PC-3 (cell line): Measurements from ENCODE around the gene RNF114. TPM values are rescaled to one million over a fixed set of nuclear protein-coding genes. Genes with fewer than 3 reads are reported as not detected.

Experiments used
- ATAC-seq: fragments of 200-7000 bp; cut with Tn5 transposase; 2 replicates; pipeline ENCODE4 v1.9.1; 2020; ENCODE audit warnings: mild to moderate bottlenecking, moderate library complexity
- BruUV-seq: library from RNA; stranded (reverse); fragments of 400-500 nt; replicated peaks from 2 replicates; lab custom pipeline; 2021; lab: Mats Ljungman, UMichigan
- CTCF ChIA-PET: fragments of 300-600 bp; sonication (Branson Sonifier 250); formaldehyde crosslinking; loops from one replicate; lab custom pipeline; 2022; ENCODE audit warnings: antibody characterized with exemption; lab: Charles Lee
- POLR2A ChIA-PET: fragments of 300-600 bp; sonication (Branson Sonifier 250); formaldehyde crosslinking; loops from one replicate; lab custom pipeline; 2022; ENCODE audit warnings: antibody characterized with exemption; ENCODE audit not compliant: unreplicated experiment; lab: Charles Lee
- DNase-seq: peaks from one replicate; pipeline ENCODE4 v3.0.0-alpha.2; 2015
- H2AFZ ChIP-seq: fragments of 300-600 bp; sonication (generic); 2 replicates; pipeline ENCODE4 v1.6.0; 2016; ENCODE audit warnings: antibody characterized with exemption, low read length
- H3F3A ChIP-seq: fragments of 300-600 bp; sonication (generic); one replicate; pipeline ENCODE4 v1.6.0; 2017; ENCODE audit warnings: antibody characterized with exemption, low read length, control low read depth, mild to moderate bottlenecking; ENCODE audit not compliant: unreplicated experiment
- H3K27ac ChIP-seq: fragments of 300-600 bp; sonication (generic); 2 replicates; pipeline ENCODE4 v1.5.1; 2016; ENCODE audit warnings: mild to moderate bottlenecking, low read length
- H3K27me3 ChIP-seq: fragments of 300-600 bp; sonication (generic); 2 replicates; pipeline ENCODE4 v1.6.1; 2016; ENCODE audit warnings: low read length, mixed read lengths
- H3K36me3 ChIP-seq: fragments of 300-600 bp; sonication (generic); 2 replicates; pipeline ENCODE4 v1.6.1; 2016; ENCODE audit warnings: low read depth, mixed run types, low read length, mixed read lengths
- H3K4me1 ChIP-seq: fragments of 300-600 bp; sonication (generic); 2 replicates; pipeline ENCODE4 v1.5.1; 2016; ENCODE audit warnings: low read length; ENCODE audit not compliant: insufficient read depth
- H3K4me2 ChIP-seq: fragments of 300-600 bp; sonication (generic); 2 replicates; pipeline ENCODE4 v1.6.0; 2016; ENCODE audit warnings: low read length
- H3K4me3 ChIP-seq: fragments of 300-600 bp; sonication (generic); 2 replicates; pipeline ENCODE4 v1.5.1; 2016; ENCODE audit warnings: mild to moderate bottlenecking, low read length, mixed read lengths
- H3K79me2 ChIP-seq: fragments of 300-600 bp; sonication (generic); 2 replicates; pipeline ENCODE4 v1.6.1; 2017; ENCODE audit warnings: low read length, mixed read lengths
- H3K9ac ChIP-seq: fragments of 300-600 bp; sonication (generic); 2 replicates; pipeline ENCODE4 v1.6.0; 2016; ENCODE audit warnings: mild to moderate bottlenecking, low read length
- H3K9me2 ChIP-seq: fragments of 300-600 bp; sonication (generic); replicated peaks from 2 replicates; pipeline ENCODE4 v1.6.1; 2016; ENCODE audit warnings: mixed run types, low read length, mixed read lengths
- H3K9me3 ChIP-seq: fragments of 300-600 bp; sonication (generic); 2 replicates; pipeline ENCODE4 v1.6.1; 2016; ENCODE audit warnings: low read length, mixed read lengths
- H4K20me1 ChIP-seq: fragments of 300-600 bp; sonication (generic); 2 replicates; pipeline ENCODE4 v1.6.1; 2016; ENCODE audit warnings: low read length, mixed read lengths
- EZH2 ChIP-seq: fragments of 300-600 bp; sonication (generic); IDR thresholded peaks from one replicate; pipeline ENCODE4 v1.6.1; 2017; ENCODE audit warnings: antibody characterized with exemption, mild to moderate bottlenecking, low read length; ENCODE audit not compliant: unreplicated experiment
- EZH2phosphoT487 ChIP-seq: fragments of 300-600 bp; sonication (generic); IDR thresholded peaks from 2 replicates; pipeline ENCODE4 v1.6.1; 2018; ENCODE audit warnings: mild to moderate bottlenecking, antibody characterized with exemption, low read length, borderline replicate concordance
- intact Hi-C: fragments of 100-400 bp; cut with micrococcal nuclease; formaldehyde crosslinking; loops from 2 replicates; pipeline ENCODE4 v1.9.0; 2023
- total RNA-seq: library from RNA; depleted of rRNA; stranded (reverse); fragments of >200 nt; gene quantifications from 2 replicates; pipeline ENCODE4 v1.2.3, GENCODE V29; 2014
- TF ChIP-seq, protein P1 (sequence below): fragments of 300-600 bp; sonication (generic); conservative IDR thresholded peaks from 2 replicates; pipeline ENCODE4 v1.5.1; 2017; ENCODE audit warnings: antibody characterized with exemption, low read depth, mild to moderate bottlenecking, low read length

Gene RNF114
- total RNA-seq, 1 experiment from 2014 or later: 133 TPM

DNA sequence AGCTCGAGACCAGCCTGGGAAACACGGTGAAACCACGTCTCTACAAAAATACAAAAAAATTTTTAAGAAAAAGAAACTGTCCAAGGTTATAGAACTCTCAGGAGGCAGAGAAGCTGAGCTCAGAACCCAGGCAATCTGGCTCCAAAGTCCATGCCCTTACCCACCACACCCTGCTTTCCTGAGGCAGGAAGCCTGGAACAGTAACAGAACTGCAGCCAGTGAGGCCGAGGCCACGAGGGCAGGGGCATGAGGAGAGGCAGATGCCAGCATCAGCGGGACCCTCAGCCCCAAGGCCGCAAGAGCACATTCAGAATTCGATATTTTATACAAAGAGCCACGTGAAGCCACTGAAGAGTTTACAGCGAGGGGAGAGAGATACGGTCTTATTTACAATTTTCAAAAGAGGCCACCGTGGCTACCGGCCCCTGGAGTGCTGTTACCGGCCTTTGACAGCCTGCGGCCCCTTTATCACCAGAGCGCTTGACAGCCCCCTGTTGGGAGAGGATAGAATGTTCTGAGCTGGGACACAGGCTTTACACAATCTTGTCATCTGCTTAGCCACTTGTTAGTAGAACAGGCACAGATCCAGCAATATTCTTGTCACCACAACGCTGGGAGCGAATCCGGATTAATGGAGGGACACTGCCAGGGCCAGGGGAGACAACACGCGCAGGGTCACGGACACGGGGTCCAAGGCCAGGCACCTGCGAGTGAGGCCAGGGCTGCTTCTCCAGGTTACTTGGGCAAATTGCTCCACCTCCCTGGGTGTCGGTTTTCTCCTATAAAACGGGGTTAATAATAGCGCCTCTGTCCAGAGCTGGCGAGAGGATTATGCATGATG, 26.5 kb upstream of the RNF114 start:
- POLR2A ChIA-PET: no interaction called here
- H4K20me1 ChIP-seq: peaks cover 18% of the 10 kb centered on the region
- DNase-seq (no peak), ATAC-seq (no peak)
- no peaks in the 10 kb centered on the region for H3K27me3 ChIP-seq
- peaks cover 14% of the 10 kb centered on the region for H3K4me1 ChIP-seq
- intact Hi-C loops: no loop called here
- H3K36me3 ChIP-seq: peaks cover 31% of the 10 kb centered on the region; the same call in 1 of the 2 replicates
- H3K79me2 ChIP-seq: peaks cover 60% of the 10 kb centered on the region
- CTCF ChIA-PET: no interaction called here
- H3K9me2 ChIP-seq: no peaks in the 10 kb centered on the region
- H2AFZ ChIP-seq: no peak overlapping the region
- TF ChIP-seq EZH2: no peak
- TF ChIP-seq, protein P1, sequence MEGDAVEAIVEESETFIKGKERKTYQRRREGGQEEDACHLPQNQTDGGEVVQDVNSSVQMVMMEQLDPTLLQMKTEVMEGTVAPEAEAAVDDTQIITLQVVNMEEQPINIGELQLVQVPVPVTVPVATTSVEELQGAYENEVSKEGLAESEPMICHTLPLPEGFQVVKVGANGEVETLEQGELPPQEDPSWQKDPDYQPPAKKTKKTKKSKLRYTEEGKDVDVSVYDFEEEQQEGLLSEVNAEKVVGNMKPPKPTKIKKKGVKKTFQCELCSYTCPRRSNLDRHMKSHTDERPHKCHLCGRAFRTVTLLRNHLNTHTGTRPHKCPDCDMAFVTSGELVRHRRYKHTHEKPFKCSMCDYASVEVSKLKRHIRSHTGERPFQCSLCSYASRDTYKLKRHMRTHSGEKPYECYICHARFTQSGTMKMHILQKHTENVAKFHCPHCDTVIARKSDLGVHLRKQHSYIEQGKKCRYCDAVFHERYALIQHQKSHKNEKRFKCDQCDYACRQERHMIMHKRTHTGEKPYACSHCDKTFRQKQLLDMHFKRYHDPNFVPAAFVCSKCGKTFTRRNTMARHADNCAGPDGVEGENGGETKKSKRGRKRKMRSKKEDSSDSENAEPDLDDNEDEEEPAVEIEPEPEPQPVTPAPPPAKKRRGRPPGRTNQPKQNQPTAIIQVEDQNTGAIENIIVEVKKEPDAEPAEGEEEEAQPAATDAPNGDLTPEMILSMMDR: peak; percentile 49
- H3F3A ChIP-seq: no peaks in the 10 kb centered on the region
- H3K9me3 ChIP-seq: no peaks in the 10 kb centered on the region
- no peak overlapping the region for H3K4me2 ChIP-seq
- no TSS peak for BruUV-seq
- H3K9ac ChIP-seq: no peak overlapping the region
- no peak overlapping the region for H3K27ac ChIP-seq
- no peak overlapping the region for H3K4me3 ChIP-seq

DNA sequence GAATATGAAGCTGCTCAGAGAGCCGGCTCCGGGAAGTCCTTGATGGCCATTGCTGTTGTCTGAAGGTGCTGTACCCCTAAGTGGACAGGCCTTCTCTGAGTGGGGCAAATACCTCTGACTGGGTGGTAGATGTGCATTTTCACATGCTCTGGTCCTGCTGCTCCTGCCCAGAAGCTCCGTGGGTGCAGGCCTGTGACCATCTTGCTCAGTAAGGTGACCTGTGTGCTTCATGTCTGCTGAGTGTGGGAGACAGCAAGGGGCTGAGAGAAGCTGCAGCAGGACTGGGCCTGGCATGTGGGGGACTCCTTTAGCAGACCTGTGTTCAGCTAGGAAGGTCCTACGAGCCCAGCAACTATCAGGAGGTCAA, 25.9 kb upstream of the RNF114 start:
- no peak for ATAC-seq
- Histone ChIP-seq H3K9me3 (no peaks in the 10 kb centered on the region), H3K4me2 (no peak overlapping the region), H3K9me2 (no peaks in the 10 kb centered on the region), H3F3A (no peaks in the 10 kb centered on the region), H4K20me1 (peaks cover 18% of the 10 kb centered on the region), H3K9ac (no peak overlapping the region), H3K4me1 (peaks cover 14% of the 10 kb centered on the region), H3K4me3 (no peak overlapping the region), H2AFZ (no peak overlapping the region), H3K27ac (no peak overlapping the region), H3K36me3 (peaks cover 26% of the 10 kb centered on the region; the same call in 1 of the 2 replicates), H3K27me3 (no peaks in the 10 kb centered on the region), H3K79me2 (peaks cover 66% of the 10 kb centered on the region)
- no TSS peak for BruUV-seq
- CTCF ChIA-PET: no interaction called here
- DNase-seq: no peak
- intact Hi-C loops: no loop called here
- POLR2A ChIA-PET: interaction anchor here (0.6 kb wide), 1 partner anchor 35 kb away, joined by 3 read pairs; no protein-coding TSS in a partner anchor
- TF ChIP-seq EZH2 (no peak), EZH2phosphoT487 (no peak)
- TF ChIP-seq, protein P1: no peak
